SK-N-SH (cell line): ENCODE results near the gene CCDC102A. TPM values are rescaled to one million over a fixed set of nuclear protein-coding genes. Genes with fewer than 3 reads are reported as not detected.

ENCODE experiments used
- CTCF ChIA-PET: fragments of 300-600, 350-600 bp; formaldehyde crosslinking; extraction: SDS; loops from one replicate; lab custom pipeline; 2021; lab: Yijun Ruan, JAX
- POLR2A ChIA-PET: fragments of 350-600 bp; sonication (Branson Sonifier 250); formaldehyde crosslinking; extraction: SDS; loops from one replicate; lab custom pipeline; 2020; ENCODE audit warnings: antibody characterized with exemption, inconsistent platforms; lab: Yijun Ruan, JAX
- DNase-seq: peaks from one replicate; pipeline ENCODE4 v3.0.0; 2012
- H2AFZ ChIP-seq: fragments of 200-600 bp; sonication (generic); 2 replicates; pipeline ENCODE4 v1.8.1; 2016; ENCODE audit warnings: antibody characterized with exemption, mild to moderate bottlenecking, low read depth
- H3F3A ChIP-seq: fragments of 200-600 bp; sonication (generic); replicated peaks from 2 replicates; pipeline ENCODE3; 2016; ENCODE audit warnings: antibody characterized with exemption, mild to moderate bottlenecking; ENCODE audit not compliant: insufficient read depth
- H3K27ac ChIP-seq, 2 experiments: fragments of 200-500 bp in 1 of 2; fragments of 200-600 bp in 1 of 2; sonication (Bioruptor generic) in 1 of 2; sonication (generic), shearing (Covaris generic) in 1 of 2; 2 replicates each; pipeline versions ENCODE4 v1.5.1 to v1.6.1; 2014 to 2016; ENCODE audit warnings: low read depth in 2 of 2, inconsistent platforms in 1 of 2, low read length in 1 of 2, mild to moderate bottlenecking in 1 of 2, mixed read lengths in 1 of 2
- H3K27me3 ChIP-seq: fragments of 200-600 bp; sonication (generic), shearing (Covaris generic); 2 replicates; pipeline ENCODE4 v1.6.1; 2016; ENCODE audit warnings: mixed run types; ENCODE audit not compliant: insufficient read depth
- H3K36me3 ChIP-seq, 2 experiments: fragments of 200-500 bp in 1 of 2; fragments of 200-600 bp in 1 of 2; sonication (Bioruptor generic) in 1 of 2; sonication (generic) in 1 of 2; replicated peaks in 1 of 2; 2 replicates each; pipeline versions ENCODE3 to v1.5.1; 2014 to 2016; ENCODE audit warnings: low read length in 1 of 2, mild to moderate bottlenecking in 1 of 2; ENCODE audit not compliant: insufficient read depth in 2 of 2, control insufficient read depth in 1 of 2
- H3K4me1 ChIP-seq, 2 experiments: fragments of 200-500 bp in 1 of 2; fragments of 200-600 bp in 1 of 2; sonication (Bioruptor generic) in 1 of 2; sonication (generic), shearing (Covaris generic) in 1 of 2; 2 replicates each; pipeline versions ENCODE4 v1.5.1 to v1.6.1; 2014 to 2016; ENCODE audit warnings: low read depth in 1 of 2, low read length in 1 of 2, mixed run types in 1 of 2; ENCODE audit not compliant: insufficient read depth in 2 of 2, control insufficient read depth in 1 of 2
- H3K4me2 ChIP-seq: fragments of 200-600 bp; sonication (generic), shearing (Covaris generic); 2 replicates; pipeline ENCODE4 v1.6.1; 2017; ENCODE audit warnings: mixed run types
- H3K4me3 ChIP-seq, 2 experiments: fragments of 200-500 bp in 1 of 2; fragments of 200-600 bp in 1 of 2; sonication (Bioruptor generic) in 1 of 2; sonication (generic), shearing (Covaris generic) in 1 of 2; 2 replicates each; pipeline versions ENCODE4 v1.5.1 to v1.8.1; 2014 to 2016; ENCODE audit warnings: low read depth in 2 of 2, inconsistent platforms in 1 of 2, low read length in 1 of 2, mild to moderate bottlenecking in 1 of 2, mixed read lengths in 1 of 2, moderate library complexity in 1 of 2
- H3K79me2 ChIP-seq: fragments of 200-600 bp; sonication (generic); 2 replicates; pipeline ENCODE4 v1.8.1; 2017; ENCODE audit warnings: mild to moderate bottlenecking; ENCODE audit not compliant: insufficient read depth
- H3K9ac ChIP-seq: fragments of 200-600 bp; sonication (generic); 2 replicates; pipeline ENCODE4 v1.6.1; 2017; ENCODE audit warnings: mixed run types
- H3K9me2 ChIP-seq: fragments of 200-600 bp; sonication (generic); 2 replicates; pipeline ENCODE4 v1.6.1; 2017; ENCODE audit warnings: mixed run types
- H3K9me3 ChIP-seq: fragments of 200-600 bp; sonication (generic); 2 replicates; pipeline ENCODE4 v1.6.1; 2017; ENCODE audit warnings: mixed run types, mild to moderate bottlenecking, moderate library complexity
- H4K20me1 ChIP-seq: fragments of 200-600 bp; sonication (generic); 2 replicates; pipeline ENCODE4 v1.6.1; 2017; ENCODE audit warnings: mild to moderate bottlenecking, mixed run types; ENCODE audit not compliant: insufficient read depth
- CTCF ChIP-seq: fragments of 200-600 bp; sonication (generic); IDR thresholded peaks from 2 replicates; pipeline ENCODE4 v1.6.1; 2017; ENCODE audit warnings: antibody characterized with exemption, mild to moderate bottlenecking, moderate library complexity
- ELF1 ChIP-seq: IDR thresholded peaks from 2 replicates; pipeline ENCODE4 v1.4.0; 2012
- EP300 ChIP-seq, 2 experiments: IDR thresholded peaks; 2 replicates each; pipeline versions ENCODE4 v1.4.0 to v1.6.1; 2012; ENCODE audit warnings: borderline replicate concordance in 1 of 2, low read depth in 1 of 2, low read length in 1 of 2
- EZH2phosphoT487 ChIP-seq: fragments of 200-600 bp; sonication (generic); IDR thresholded peaks from 2 replicates; pipeline ENCODE4 v1.6.1; 2017; ENCODE audit warnings: low read depth, mixed run types, mild to moderate bottlenecking, antibody characterized with exemption, moderate library complexity, borderline replicate concordance
- FOSL2 ChIP-seq: IDR thresholded peaks from 2 replicates; pipeline ENCODE4 v1.4.0; 2012; ENCODE audit warnings: low read depth, mild to moderate bottlenecking, moderate library complexity, borderline replicate concordance
- FOXJ3 ChIP-seq: sonication (generic); formaldehyde crosslinking; IDR thresholded peaks from 2 replicates; pipeline ENCODE4 v1.5.1; 2020; ENCODE audit warnings: mild to moderate bottlenecking, missing genetic modification reagents
- FOXM1 ChIP-seq: IDR thresholded peaks from 2 replicates; pipeline ENCODE4 v1.4.0; 2012; ENCODE audit warnings: low read depth, mild to moderate bottlenecking
- GABPA ChIP-seq: IDR thresholded peaks from 2 replicates; pipeline ENCODE4 v1.4.0; 2012; ENCODE audit warnings: low read depth, mild to moderate bottlenecking
- JUND ChIP-seq: IDR thresholded peaks from 2 replicates; pipeline ENCODE4 v1.4.0; 2012
- MAX ChIP-seq: IDR thresholded peaks from 2 replicates; pipeline ENCODE4 v1.4.0; 2012; ENCODE audit warnings: low read depth
- MXI1 ChIP-seq: IDR thresholded peaks from 2 replicates; pipeline ENCODE4 v1.6.1; 2012; ENCODE audit warnings: mild to moderate bottlenecking, low read depth, low read length, improper control_type of control experiment
- NRF1 ChIP-seq: IDR thresholded peaks from 2 replicates; pipeline ENCODE4 v1.6.1; 2012; ENCODE audit warnings: low read depth, mild to moderate bottlenecking, low read length
- POLR2AphosphoS5 ChIP-seq: IDR thresholded peaks from 2 replicates; pipeline ENCODE4 v1.6.1; 2012; ENCODE audit warnings: low read depth, low read length
- RAD21 ChIP-seq: IDR thresholded peaks from 2 replicates; pipeline ENCODE4 v1.6.1; 2012; ENCODE audit warnings: mild to moderate bottlenecking, low read length
- RCOR1 ChIP-seq: fragments of 150-350 bp; IDR thresholded peaks from 2 replicates; pipeline ENCODE4 v1.6.1; 2017; ENCODE audit warnings: antibody characterized with exemption, low read length
- SIN3A ChIP-seq: IDR thresholded peaks from 2 replicates; pipeline ENCODE4 v1.6.1; 2012; ENCODE audit warnings: low read depth, mild to moderate bottlenecking, low read length, moderate library complexity, borderline replicate concordance
- SMC3 ChIP-seq: IDR thresholded peaks from 2 replicates; pipeline ENCODE4 v1.6.1; 2012; ENCODE audit warnings: low read depth, low read length, improper control_type of control experiment
- TCF12 ChIP-seq: IDR thresholded peaks from 2 replicates; pipeline ENCODE4 v1.4.0; 2012
- WGBS: methylation state at CpG from one replicate; pipeline ENCODE4 v1.1.6; 2017; ENCODE audit warnings: low lambda C conversion rate; 5-methylcytosine and 5-hydroxymethylcytosine counted together
- polyA plus RNA-seq, 3 experiments: library from polyadenylated mRNA; depleted of rRNA; stranded (reverse); fragments of >200 nt; gene quantifications; 2 replicates each; pipeline ENCODE4 v1.2.3, GENCODE V29; 2012
- TF ChIP-seq, protein P1 (sequence below): IDR thresholded peaks from 2 replicates; pipeline ENCODE4 v1.4.0; 2012; ENCODE audit warnings: low read depth, borderline replicate concordance
- TF ChIP-seq, protein P2 (sequence below): fragments of 150-350 bp; IDR thresholded peaks from 2 replicates; pipeline ENCODE4 v1.6.1; 2017; ENCODE audit warnings: antibody characterized with exemption, low read length, low read depth, borderline replicate concordance
- TF ChIP-seq, protein P3 (sequence below): IDR thresholded peaks from 2 replicates; pipeline ENCODE4 v1.4.0; 2012; ENCODE audit warnings: low read depth, borderline replicate concordance

The CCDC102A gene
- polyA plus RNA-seq, 1 of the 3 experiments (the other 2 are of a cell fraction) = 26.2 TPM

DNA sequence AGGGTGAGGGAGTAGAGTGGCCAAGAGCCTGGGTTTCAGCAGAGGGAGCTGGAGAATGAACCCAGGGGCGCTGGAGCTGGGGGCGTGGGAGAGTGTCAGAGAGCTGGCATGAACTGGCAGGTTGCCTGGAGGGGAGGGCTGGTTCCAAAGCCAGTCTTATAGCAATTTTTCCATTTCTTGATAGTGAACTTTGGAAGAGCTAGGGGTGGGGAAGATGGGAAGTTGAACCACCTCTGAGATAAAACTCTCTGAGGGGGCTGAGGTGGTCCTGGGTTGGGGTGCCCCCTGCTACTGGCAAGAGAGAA, 42.9 kb upstream of the CCDC102A start:
- H3K27ac ChIP-seq = no peak overlapping the region
- 61% methylated on average over 2 of the region's 2 CpGs for WGBS
- H4K20me1 ChIP-seq = no peaks in the 10 kb centered on the region
- H3K36me3 ChIP-seq = no peaks in the 10 kb centered on the region
- H3K4me2 ChIP-seq = no peak overlapping the region
- H3K79me2 ChIP-seq = no peaks in the 10 kb centered on the region
- ChIA-PET CTCF (interaction anchor here (1.3 to 9.3 kb wide), 3 partner anchors 12 to 422 kb away, joined by 3 to 129 read pairs (median 116); partner anchors contain the start of gene USB1), POLR2A (no interaction called here)
- no peak overlapping the region for H3K4me3 ChIP-seq
- H3K27me3 ChIP-seq = no peaks in the 10 kb centered on the region
- H3K9ac ChIP-seq = no peak overlapping the region
- H3K9me3 ChIP-seq = no peaks in the 10 kb centered on the region
- TF ChIP-seq MXI1 (no peak), EZH2phosphoT487 (no peak), RAD21 (no peak), SIN3A (no peak), EP300 (IDR thresholded peaks at IDR 0.05; ENCODE audit: borderline replicate concordance in 1 of 2, low read depth in 1 of 2, low read length in 1 of 2) (no peak), SMC3 (no peak), FOXJ3 (CRISPR knock-in tag) (no peak)
- TF ChIP-seq, protein P1, sequence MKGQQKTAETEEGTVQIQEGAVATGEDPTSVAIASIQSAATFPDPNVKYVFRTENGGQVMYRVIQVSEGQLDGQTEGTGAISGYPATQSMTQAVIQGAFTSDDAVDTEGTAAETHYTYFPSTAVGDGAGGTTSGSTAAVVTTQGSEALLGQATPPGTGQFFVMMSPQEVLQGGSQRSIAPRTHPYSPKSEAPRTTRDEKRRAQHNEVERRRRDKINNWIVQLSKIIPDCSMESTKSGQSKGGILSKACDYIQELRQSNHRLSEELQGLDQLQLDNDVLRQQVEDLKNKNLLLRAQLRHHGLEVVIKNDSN = no peak
- TF ChIP-seq, protein P2, sequence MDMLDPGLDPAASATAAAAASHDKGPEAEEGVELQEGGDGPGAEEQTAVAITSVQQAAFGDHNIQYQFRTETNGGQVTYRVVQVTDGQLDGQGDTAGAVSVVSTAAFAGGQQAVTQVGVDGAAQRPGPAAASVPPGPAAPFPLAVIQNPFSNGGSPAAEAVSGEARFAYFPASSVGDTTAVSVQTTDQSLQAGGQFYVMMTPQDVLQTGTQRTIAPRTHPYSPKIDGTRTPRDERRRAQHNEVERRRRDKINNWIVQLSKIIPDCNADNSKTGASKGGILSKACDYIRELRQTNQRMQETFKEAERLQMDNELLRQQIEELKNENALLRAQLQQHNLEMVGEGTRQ = no peak
- TF ChIP-seq, all 33 proteins: peak for 0
- DNase-seq = no peak
- Histone ChIP-seq H2AFZ (no peak overlapping the region), H3K9me2 (no peaks in the 10 kb centered on the region), H3K4me1 (peaks cover 0 to 6% of the 10 kb centered on the region in 2 experiments; a peak in 1 of 4 replicates), H3F3A (no peaks in the 10 kb centered on the region)

- Histone ChIP-seq H4K20me1 (no peaks in the 10 kb centered on the region), H3K27me3 (no peaks in the 10 kb centered on the region), H3K9me3 (no peaks in the 10 kb centered on the region), H3K27ac (no peak overlapping the region), H2AFZ (no peak overlapping the region), H3K79me2 (no peaks in the 10 kb centered on the region), H3K4me1 (peaks cover 0 to 6% of the 10 kb centered on the region in 2 experiments; a peak in 1 of 4 replicates), H3K9me2 (no peaks in the 10 kb centered on the region), H3K9ac (no peak overlapping the region), H3K4me2 (no peak overlapping the region), H3K4me3 (no peak overlapping the region), H3K36me3 (no peaks in the 10 kb centered on the region), H3F3A (no peaks in the 10 kb centered on the region)
- no peak for DNase-seq
- ChIA-PET CTCF (interaction anchor here (0.9 to 9.3 kb wide), 5 partner anchors 13 to 422 kb away, joined by 3 to 129 read pairs (median 4); partner anchors contain the start of gene USB1), POLR2A (no interaction called here)
- TF ChIP-seq FOXM1 (no peak), MAX (no peak), RCOR1 (no peak), JUND (no peak), TCF12 (no peak), ELF1 (no peak), RAD21 (no peak), SMC3 (no peak), POLR2AphosphoS5 (no peak), EP300 (IDR thresholded peaks at IDR 0.05; ENCODE audit: borderline replicate concordance in 1 of 2, low read depth in 1 of 2, low read length in 1 of 2) (no peak), NRF1 (no peak), CTCF (no peak), GABPA (no peak), FOSL2 (no peak)
- TF ChIP-seq, protein P2 = no peak
- TF ChIP-seq, protein P3, sequence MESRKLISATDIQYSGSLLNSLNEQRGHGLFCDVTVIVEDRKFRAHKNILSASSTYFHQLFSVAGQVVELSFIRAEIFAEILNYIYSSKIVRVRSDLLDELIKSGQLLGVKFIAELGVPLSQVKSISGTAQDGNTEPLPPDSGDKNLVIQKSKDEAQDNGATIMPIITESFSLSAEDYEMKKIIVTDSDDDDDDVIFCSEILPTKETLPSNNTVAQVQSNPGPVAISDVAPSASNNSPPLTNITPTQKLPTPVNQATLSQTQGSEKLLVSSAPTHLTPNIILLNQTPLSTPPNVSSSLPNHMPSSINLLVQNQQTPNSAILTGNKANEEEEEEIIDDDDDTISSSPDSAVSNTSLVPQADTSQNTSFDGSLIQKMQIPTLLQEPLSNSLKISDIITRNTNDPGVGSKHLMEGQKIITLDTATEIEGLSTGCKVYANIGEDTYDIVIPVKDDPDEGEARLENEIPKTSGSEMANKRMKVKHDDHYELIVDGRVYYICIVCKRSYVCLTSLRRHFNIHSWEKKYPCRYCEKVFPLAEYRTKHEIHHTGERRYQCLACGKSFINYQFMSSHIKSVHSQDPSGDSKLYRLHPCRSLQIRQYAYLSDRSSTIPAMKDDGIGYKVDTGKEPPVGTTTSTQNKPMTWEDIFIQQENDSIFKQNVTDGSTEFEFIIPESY = no peak
- WGBS = 68% methylated on average over 13 of the region's 14 CpGs
These were observed 42.4 kb upstream of the CCDC102A start for GRCh38 chr16:57578521-57579360.
